Heart right ventricle (tissue), 16 donors: ENCODE data around the gene ARF6. TPM values are rescaled to one million over a fixed set of nuclear protein-coding genes. Genes with fewer than 3 reads are reported as not detected.

Experiments
- ATAC-seq, 8 donors: fragments of 200-7000 bp; cut with Tn5 transposase; one replicate each; pipeline ENCODE4 v1.9.1; 2020; ENCODE audit warnings: mild to moderate bottlenecking in 8 of 8, moderate library complexity in 8 of 8, moderate number of reproducible peaks in 1 of 8
- DNase-seq, 2 donors: peaks; one replicate each; pipeline ENCODE4 v3.0.0-alpha.2; 2020
- H3K27ac ChIP-seq, 10 donors: fragments of 200-600 bp; sonication (generic) in 2 of 10; one replicate each; pipeline versions ENCODE4 v1.5.0 to v1.8.0; 2020 to 2022; ENCODE audit warnings: mild to moderate bottlenecking in 3 of 10
- H3K27me3 ChIP-seq, 7 donors: fragments of 200-600 bp; one replicate each; pipeline ENCODE4 v1.8.0; 2021 to 2022; ENCODE audit warnings: mild to moderate bottlenecking in 2 of 7
- H3K36me3 ChIP-seq, 9 donors: fragments of 200-600 bp; sonication (generic) in 1 of 9; one replicate each; pipeline versions ENCODE4 v1.5.0 to v1.8.0; 2020 to 2022; ENCODE audit warnings: mild to moderate bottlenecking in 2 of 9
- H3K4me1 ChIP-seq, 9 donors: fragments of 200-600 bp; sonication (generic) in 1 of 9; one replicate each; pipeline versions ENCODE4 v1.5.0 to v1.8.0; 2020 to 2022; ENCODE audit warnings: mild to moderate bottlenecking in 4 of 9
- H3K4me3 ChIP-seq, 10 donors: fragments of 200-600 bp; sonication (generic) in 2 of 10; one replicate each; pipeline versions ENCODE4 v1.5.0 to v1.8.0; 2020 to 2022; ENCODE audit warnings: mild to moderate bottlenecking in 7 of 10, moderate library complexity in 2 of 10
- H3K9me3 ChIP-seq, 11 donors: fragments of 200-600 bp in 10 of 11; sonication (generic) in 2 of 11; one replicate each; pipeline versions ENCODE4 v1.5.0 to v1.8.0; 2013 to 2022; ENCODE audit warnings: mild to moderate bottlenecking in 2 of 11, control low read depth in 1 of 11, moderate library complexity in 1 of 11
- CTCF ChIP-seq, 9 donors: fragments of 200-600 bp; sonication (generic) in 2 of 9; IDR thresholded peaks; one replicate each; pipeline versions ENCODE4 v1.5.0 to v1.8.0; 2021 to 2022; ENCODE audit warnings: antibody characterized with exemption in 9 of 9, mild to moderate bottlenecking in 5 of 9, moderate library complexity in 1 of 9
- WGBS, 2 donors: extraction: QIAGEN DNeasy Blood & Tissue Kit; methylation state at CpG; one replicate each; pipeline ENCODE4 v1.1.7; 2013; ENCODE audit warnings: inconsistent platforms in 1 of 2; 5-methylcytosine and 5-hydroxymethylcytosine counted together
- intact Hi-C, 10 donors: fragments of 100-400 bp; cut with DNase I; formaldehyde crosslinking; loops; one replicate each; pipeline versions ENCODE4 v1.11.1 to v1.14.2; 2022
- polyA plus RNA-seq, 2 donors: library from polyadenylated mRNA; stranded (reverse); fragments of 200-250 nt; gene quantifications; one replicate each; pipeline ENCODE4 v1.2.3, GENCODE V29; 2013
- total RNA-seq, 10 donors: library from RNA; stranded (reverse); fragmentation: NEBNext Ultra II Directional in 3 of 10; extraction: Animal tissue kit (Norgen Biotek cat#: 25700) in 3 of 10; gene quantifications; one replicate each; pipeline versions ENCODE4 v1.2.1 to v1.2.4, GENCODE V29; 2021 to 2023
- donor health status: Arrhythmogenic right ventricular cardiomyopathy.
- donor health status: ischemic (EF 13 %, LVEDD 7.1; RV severe dilation, severe dysfunction).
- donor health status: healthy with polysubstance abuse.
- donor health status: DM: no; HTN: yes; CAD: no.
- donor health status: DM: no; HTN: no; CAD: no.
- donor health status: ischemic (EF 25% LVEDD 6.9; RV normal size, moderate dysfunction).
- donor health status: ischemic (EF 25% LVEDD 5.7; RV mildly dilated, moderate dysfunction).
- donor health status: healthy.
- donor health status: DM: yes; HTN: yes; CAD: no.
- donor health status: Ischemic cardiomyopathy.
- donor health status: ischemic (EF 35%, LVEDD 5.7; RV mildly dilated, moderate dysfunction).
- donor health status: nonischemic (EF 11% LVEDD 7.7; RV severe dilation, severe dysfunction).
- donor health status: DM: yes; HTN: yes; CAD: no.
- donor health status: PGD.
- donor health status: ischemic (EF 29% LVEDD 5.4; RV normal size, mild dysfunction).
- donor health status: nonischemic (EF 23%, LVEDD 6.1; RV moderate dilation, normal function).

Gene ARF6
- total and polyA plus RNA-seq, 12 donors: 11.0 to 40.5 (median 24.1) TPM

- Histone ChIP-seq H3K4me1 (peaks cover 0 to 29% (median 12%) of the 10 kb centered on the region in 9 donors), H3K9me3 (no peaks in the 10 kb centered on the region), H3K36me3 (no peaks in the 10 kb centered on the region), H3K4me3 (no peak overlapping the region), H3K27me3 (no peaks in the 10 kb centered on the region), H3K27ac (peak overlapping the region in 3 of 10 donors; percentile 2 to 78 (median 14))
- intact Hi-C loops: loop anchor here in 1 of 10 donors (2.0 kb wide), 1 partner anchor 20 kb away; no protein-coding TSS in a partner anchor
- DNase-seq (no peak), ATAC-seq (no peak)
- no peak for TF ChIP-seq CTCF (IDR thresholded peaks at IDR 0.05)
- 47 to 63% methylated on average over 1 of the region's 1 CpG for WGBS, 2 donors
Observed at GRCh38 chr14:49940808-49941421, 48.0 kb downstream of the ARF6 start.

DNA sequence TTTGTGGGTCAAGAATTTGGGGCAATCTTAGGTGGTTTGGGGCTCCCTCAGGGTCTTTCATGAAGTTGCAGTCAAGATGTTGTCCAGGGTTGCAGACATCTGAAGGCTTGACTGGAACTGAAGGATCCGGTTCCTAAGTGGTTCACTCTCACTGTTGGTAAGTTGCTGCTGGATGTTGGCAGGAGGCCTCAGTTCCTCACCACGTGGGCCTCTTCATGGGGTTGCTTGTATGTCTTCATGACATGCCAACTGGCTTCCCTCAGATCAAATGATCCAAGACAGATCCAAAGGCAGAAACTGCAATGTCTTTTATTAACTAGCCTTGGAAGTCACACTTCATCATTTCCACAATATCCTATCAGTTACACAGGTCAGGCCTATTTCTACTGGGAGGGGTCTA, 49.2 kb downstream of the ARF6 start:
- no peaks in the 10 kb centered on the region for H3K27me3 ChIP-seq
- no peak for DNase-seq
- intact Hi-C loops: no loop called here
- no peak for ATAC-seq
- H3K9me3 ChIP-seq: no peaks in the 10 kb centered on the region
- WGBS, 2 donors: 83 to 84% methylated on average over 2 of the region's 2 CpGs
- no peak overlapping the region for H3K27ac ChIP-seq
- H3K36me3 ChIP-seq: no peaks in the 10 kb centered on the region
- TF ChIP-seq CTCF (IDR thresholded peaks at IDR 0.05): no peak
- no peak overlapping the region for H3K4me3 ChIP-seq
- peaks cover 0 to 41% (median 23%) of the 10 kb centered on the region in 9 donors for H3K4me1 ChIP-seq

GRCh38 chr14:49944501-49944900, 51.6 kb downstream of the ARF6 start:
- no peaks in the 10 kb centered on the region for H3K9me3 ChIP-seq
- no peak overlapping the region for H3K27ac ChIP-seq
- DNase-seq (no peak), ATAC-seq (no peak)
- intact Hi-C loops: no loop called here
- WGBS, 2 donors: 90 to 96% methylated on average over 1 of the region's 1 CpG
- H3K36me3 ChIP-seq: no peaks in the 10 kb centered on the region
- H3K27me3 ChIP-seq: no peaks in the 10 kb centered on the region
- peaks cover 0 to 46% (median 29%) of the 10 kb centered on the region in 9 donors for H3K4me1 ChIP-seq
- H3K4me3 ChIP-seq: no peak overlapping the region
- no peak for TF ChIP-seq CTCF (IDR thresholded peaks at IDR 0.05)

GRCh38 chr14:49945448-49946319, 52.8 kb downstream of the ARF6 start:
- Histone ChIP-seq H3K36me3 (no peaks in the 10 kb centered on the region), H3K27ac (peak overlapping the region in 8 of 10 donors; percentile 22 to 78 (median 36)), H3K9me3 (no peaks in the 10 kb centered on the region), H3K4me1 (peaks cover 0 to 37% (median 24%) of the 10 kb centered on the region in 9 donors), H3K4me3 (no peak overlapping the region), H3K27me3 (no peaks in the 10 kb centered on the region)
- intact Hi-C loops: no loop called here
- DNase-seq (no peak), ATAC-seq (peak in 2 of 8 donors; percentile 9 to 44)
- 83 to 90% methylated on average over 8 of the region's 8 CpGs for WGBS, 2 donors
- no peak for TF ChIP-seq CTCF (IDR thresholded peaks at IDR 0.05)

Other genes with a start within 250 kb of the ARF6 start
- gene POLE2, start 204.9 kb upstream of the ARF6 start, total RNA-seq: 1 to 10 TPM in 2 of 10 donors, under 1 TPM in 8; 0.25 to 1.1 (median 0.64) TPM
- gene POLE2, start 204.9 kb upstream of the ARF6 start, polyA plus RNA-seq: 1 to 10 TPM; 1.3 to 2.0 TPM
- gene KLHDC1, start 200.0 kb upstream of the ARF6 start, total RNA-seq: 1 to 10 TPM; 5.0 to 8.1 (median 7.4) TPM
- gene KLHDC1, start 200.0 kb upstream of the ARF6 start, polyA plus RNA-seq: 1 to 10 TPM in 1 of 2 donors, under 1 TPM in 1; 0.99 to 6.9 TPM
- gene KLHDC2, start 124.9 kb upstream of the ARF6 start, total RNA-seq: 100 to 1,000 TPM in 1 of 10 donors, 10 to 100 TPM in 9; 68.9 to 106 (median 83.8) TPM
- 10 to 100 TPM; 40.2 to 41.7 TPM for gene KLHDC2, start 124.9 kb upstream of the ARF6 start, polyA plus RNA-seq
- 10 to 100 TPM; 45.0 to 67.4 (median 55.5) TPM for gene NEMF, start 40.3 kb upstream of the ARF6 start, total RNA-seq
- gene NEMF, start 40.3 kb upstream of the ARF6 start, polyA plus RNA-seq: 10 to 100 TPM; 18.0 to 54.2 TPM
- 1 to 10 TPM; 1.9 to 4.7 (median 3.0) TPM for gene VCPKMT, start 223.5 kb downstream of the ARF6 start, total RNA-seq
- gene VCPKMT, start 223.5 kb downstream of the ARF6 start, polyA plus RNA-seq: 10 to 100 TPM in 1 of 2 donors, 1 to 10 TPM in 1; 3.4 to 28.5 TPM